GM06990 (cell line): ENCODE measurements around the gene AFF3.

ENCODE experiments used
- DNase-seq: peaks from one replicate; pipeline ENCODE4 v3.0.0-alpha.2; 2011; ENCODE audit not compliant: insufficient read length; ENCODE audit errors: extremely low read depth
- H3K27me3 ChIP-seq: replicated peaks from 2 replicates; pipeline ENCODE4 v1.6.0; 2011; ENCODE audit warnings: low read length; ENCODE audit not compliant: control insufficient read depth, insufficient read depth
- H3K36me3 ChIP-seq: 2 replicates; pipeline ENCODE4 v1.5.1; 2011; ENCODE audit warnings: low read length; ENCODE audit not compliant: control insufficient read depth, insufficient read depth
- H3K4me3 ChIP-seq: replicated peaks from 2 replicates; pipeline ENCODE4 v1.5.1; 2011; ENCODE audit warnings: low read depth, mild to moderate bottlenecking, control low read depth, low read length
- CTCF ChIP-seq: IDR thresholded peaks from 2 replicates; pipeline ENCODE4 v1.5.1; 2011; ENCODE audit warnings: low read length, control low read depth, mild to moderate bottlenecking, inconsistent platforms; ENCODE audit not compliant: insufficient read depth, poor library complexity, severe bottlenecking

The AFF3 gene

GRCh38 chr2:99571954-99572353, 570.4 kb downstream of the AFF3 start:
- no peaks in the 10 kb centered on the region for H3K27me3 ChIP-seq
- no peak for DNase-seq
- no peak for TF ChIP-seq CTCF
- H3K36me3 ChIP-seq, result no peaks in the 10 kb centered on the region
- no peak overlapping the region for H3K4me3 ChIP-seq

GRCh38 chr2:99571533-99571932, 570.9 kb downstream of the AFF3 start:
- DNase-seq, result no peak
- TF ChIP-seq CTCF, result no peak

GRCh38 chr2:99571021-99571420, 571.4 kb downstream of the AFF3 start:
- DNase-seq, result no peak
- H3K36me3 ChIP-seq, result no peaks in the 10 kb centered on the region
- TF ChIP-seq CTCF, result no peak
- no peak overlapping the region for H3K4me3 ChIP-seq
- H3K27me3 ChIP-seq, result no peaks in the 10 kb centered on the region

More at GRCh38 chr2:99571533-99571932, 570.9 kb downstream of the AFF3 start:
- Histone ChIP-seq H3K4me3 (no peak overlapping the region), H3K27me3 (no peaks in the 10 kb centered on the region), H3K36me3 (no peaks in the 10 kb centered on the region)

GRCh38 chr2:99569386-99569785, 573.0 kb downstream of the AFF3 start:
- TF ChIP-seq CTCF, result no peak
- Histone ChIP-seq H3K27me3 (no peaks in the 10 kb centered on the region), H3K4me3 (no peak overlapping the region), H3K36me3 (no peaks in the 10 kb centered on the region)
- no peak for DNase-seq

GRCh38 chr2:99565227-99565626, 577.2 kb downstream of the AFF3 start:
- Histone ChIP-seq H3K4me3 (no peak overlapping the region), H3K36me3 (no peaks in the 10 kb centered on the region), H3K27me3 (no peaks in the 10 kb centered on the region; the same call in 1 of the 2 replicates)
- no peak for DNase-seq
- TF ChIP-seq CTCF, result no peak

- DNase-seq, result no peak
- Histone ChIP-seq H3K27me3 (no peaks in the 10 kb centered on the region; the same call in 1 of the 2 replicates), H3K4me3 (no peak overlapping the region), H3K36me3 (no peaks in the 10 kb centered on the region)
- TF ChIP-seq CTCF, result no peak
These were observed 579.9 kb downstream of the AFF3 start for GRCh38 chr2:99562516-99562915.
